ENCODE measurements around the gene CFAP57. TPM values are rescaled to one million over a fixed set of nuclear protein-coding genes. Genes with fewer than 3 reads are reported as not detected.

CFAP57 gene
- polyA plus RNA-seq, 1 experiment, result 0.27 TPM

GRCh38 chr1:43184995-43185394, 12.9 kb downstream of the CFAP57 start:
- Histone ChIP-seq H3K4me3 (ENCODE audit: low read depth, low read length) (no peak overlapping the region), H3K36me3 (ENCODE audit: control insufficient read depth, insufficient read depth, low read length) (no peaks in the 10 kb centered on the region), H3K27me3 (ENCODE audit: control insufficient read depth, insufficient read depth, low read length) (no peaks in the 10 kb centered on the region)
- POLR2A ChIA-PET, result no interaction called here
- CTCF ChIA-PET, result no interaction called here
- DNase-seq (ENCODE audit: low read depth), result no peak
- TF ChIP-seq, protein P1, sequence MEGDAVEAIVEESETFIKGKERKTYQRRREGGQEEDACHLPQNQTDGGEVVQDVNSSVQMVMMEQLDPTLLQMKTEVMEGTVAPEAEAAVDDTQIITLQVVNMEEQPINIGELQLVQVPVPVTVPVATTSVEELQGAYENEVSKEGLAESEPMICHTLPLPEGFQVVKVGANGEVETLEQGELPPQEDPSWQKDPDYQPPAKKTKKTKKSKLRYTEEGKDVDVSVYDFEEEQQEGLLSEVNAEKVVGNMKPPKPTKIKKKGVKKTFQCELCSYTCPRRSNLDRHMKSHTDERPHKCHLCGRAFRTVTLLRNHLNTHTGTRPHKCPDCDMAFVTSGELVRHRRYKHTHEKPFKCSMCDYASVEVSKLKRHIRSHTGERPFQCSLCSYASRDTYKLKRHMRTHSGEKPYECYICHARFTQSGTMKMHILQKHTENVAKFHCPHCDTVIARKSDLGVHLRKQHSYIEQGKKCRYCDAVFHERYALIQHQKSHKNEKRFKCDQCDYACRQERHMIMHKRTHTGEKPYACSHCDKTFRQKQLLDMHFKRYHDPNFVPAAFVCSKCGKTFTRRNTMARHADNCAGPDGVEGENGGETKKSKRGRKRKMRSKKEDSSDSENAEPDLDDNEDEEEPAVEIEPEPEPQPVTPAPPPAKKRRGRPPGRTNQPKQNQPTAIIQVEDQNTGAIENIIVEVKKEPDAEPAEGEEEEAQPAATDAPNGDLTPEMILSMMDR (IDR thresholded peaks at IDR 0.05; ENCODE audit: insufficient read depth, low read depth, low read length), result no peak

DNA sequence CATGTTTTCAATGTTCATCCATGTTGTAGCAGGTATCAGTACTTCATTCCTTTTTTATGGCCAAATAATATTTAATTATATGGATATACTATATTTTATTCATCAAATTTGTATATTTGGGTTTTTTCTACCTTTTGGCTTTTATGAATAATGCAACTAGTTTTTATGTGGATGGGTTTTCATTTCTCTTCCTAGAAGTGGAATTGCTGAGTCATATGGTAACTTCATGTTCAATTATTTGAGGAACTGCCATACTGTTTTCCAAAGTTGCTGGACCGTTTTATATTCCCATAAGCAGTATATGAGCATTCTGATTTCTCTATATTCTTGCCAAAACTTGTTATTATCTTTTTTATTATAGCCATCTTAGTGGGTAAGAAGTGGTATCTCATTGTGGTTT, 16.0 kb downstream of the CFAP57 start:
- DNase-seq (ENCODE audit: low read depth), result no peak
- POLR2A ChIA-PET, result no interaction called here
- CTCF ChIA-PET, result interaction anchor here (0.6 kb wide), 1 partner anchor 35 kb away, joined by 3 read pairs; no protein-coding TSS in a partner anchor
- TF ChIP-seq, protein P1 (IDR thresholded peaks at IDR 0.05; ENCODE audit: insufficient read depth, low read depth, low read length), result no peak
- Histone ChIP-seq H3K36me3 (ENCODE audit: control insufficient read depth, insufficient read depth, low read length) (no peaks in the 10 kb centered on the region), H3K27me3 (ENCODE audit: control insufficient read depth, insufficient read depth, low read length) (no peaks in the 10 kb centered on the region), H3K4me3 (ENCODE audit: low read depth, low read length) (no peak overlapping the region)

DNA sequence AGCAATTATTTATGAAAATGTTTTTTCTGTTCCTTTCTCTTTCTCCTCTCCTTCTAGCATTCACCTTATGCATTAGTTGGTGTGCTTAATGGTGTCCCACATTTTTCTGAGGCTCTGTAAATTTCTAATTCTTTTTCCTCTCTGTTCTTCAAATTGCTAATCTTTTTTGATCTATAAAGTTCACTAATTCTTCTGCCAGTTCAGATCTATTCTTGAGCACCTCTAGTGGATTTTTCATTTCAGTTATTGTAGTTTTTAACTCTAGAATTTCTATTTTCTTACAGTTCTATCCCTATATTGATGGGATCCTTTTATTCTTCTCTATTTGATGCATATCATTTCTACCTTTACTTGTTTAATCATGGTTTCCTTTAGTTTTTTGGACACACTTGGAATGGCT, 22.4 kb downstream of the CFAP57 start:
- ChIA-PET POLR2A (no interaction called here), CTCF (interaction anchor here (0.8 kb wide), 1 partner anchor 33 kb away, joined by 3 read pairs; no protein-coding TSS in a partner anchor)
- no peaks in the 10 kb centered on the region for H3K36me3 ChIP-seq (ENCODE audit: control insufficient read depth, insufficient read depth, low read length)

GRCh38 chr1:43197343-43198127, 25.4 kb downstream of the CFAP57 start:
- ChIA-PET CTCF (interaction anchor here (0.7 to 0.9 kb wide), 2 partner anchors 25 to 30 kb away, joined by 3 read pairs; partner anchors contain the start of genes CFAP57 and EBNA1BP2), POLR2A (no interaction called here)
- DNase-seq (ENCODE audit: low read depth), result no peak
- Histone ChIP-seq H3K4me3 (ENCODE audit: low read depth, low read length) (no peak overlapping the region), H3K27me3 (ENCODE audit: control insufficient read depth, insufficient read depth, low read length) (no peaks in the 10 kb centered on the region), H3K36me3 (ENCODE audit: control insufficient read depth, insufficient read depth, low read length) (no peaks in the 10 kb centered on the region)
- TF ChIP-seq, protein P1 (IDR thresholded peaks at IDR 0.05; ENCODE audit: insufficient read depth, low read depth, low read length), result no peak

More for the DNA sequence above, 22.4 kb downstream of the CFAP57 start:
- Histone ChIP-seq H3K4me3 (ENCODE audit: low read depth, low read length) (no peak overlapping the region), H3K27me3 (ENCODE audit: control insufficient read depth, insufficient read depth, low read length) (no peaks in the 10 kb centered on the region)
- DNase-seq (ENCODE audit: low read depth), result no peak
- TF ChIP-seq, protein P1 (IDR thresholded peaks at IDR 0.05; ENCODE audit: insufficient read depth, low read depth, low read length), result no peak

- CTCF ChIA-PET, result no interaction called here
- no peaks in the 10 kb centered on the region for H3K27me3 ChIP-seq (ENCODE audit: control insufficient read depth, insufficient read depth, low read length)
- no peaks in the 10 kb centered on the region for H3K36me3 ChIP-seq (ENCODE audit: control insufficient read depth, insufficient read depth, low read length)
- no peak overlapping the region for H3K4me3 ChIP-seq (ENCODE audit: low read depth, low read length)
- POLR2A ChIA-PET, result no interaction called here
- DNase-seq (ENCODE audit: low read depth), result no peak
- TF ChIP-seq, protein P1 (IDR thresholded peaks at IDR 0.05; ENCODE audit: insufficient read depth, low read depth, low read length), result no peak
These were observed 27.1 kb downstream of the CFAP57 start for GRCh38 chr1:43199093-43199726.

Measured in BJ (cell line).